ENCODE data around the gene SETD5.

The SETD5 gene

GRCh38 chr3:9400616-9401015, 3.2 kb downstream of the SETD5 start:
- no peak for DNase-seq (ENCODE audit: extremely low spot score)
- CTCF ChIA-PET, result interaction anchor here (1.6 to 1.7 kb wide), 2 partner anchors 10 to 16 kb away, joined by 9 read pairs; no protein-coding TSS in a partner anchor
- TF ChIP-seq CTCF (IDR thresholded peaks at IDR 0.05; ENCODE audit: control extremely low read depth, extremely low read depth, low read depth, missing control alignments), result no peak
- POLR2A ChIA-PET, result no interaction called here

- TF ChIP-seq CTCF (IDR thresholded peaks at IDR 0.05; ENCODE audit: control extremely low read depth, extremely low read depth, low read depth, missing control alignments), result no peak
- ChIA-PET POLR2A (no interaction called here), CTCF (interaction anchor here (1.3 kb wide), 1 partner anchor 16 kb away, joined by 3 read pairs; no protein-coding TSS in a partner anchor)
- no peak for DNase-seq (ENCODE audit: extremely low spot score)
Observed at GRCh38 chr3:9401986-9402385, 4.6 kb downstream of the SETD5 start.

GRCh38 chr3:9402410-9403228, 5.2 kb downstream of the SETD5 start:
- POLR2A ChIA-PET, result no interaction called here
- TF ChIP-seq CTCF (IDR thresholded peaks at IDR 0.05; ENCODE audit: control extremely low read depth, extremely low read depth, low read depth, missing control alignments), result no peak
- CTCF ChIA-PET, result interaction anchor here (1.1 to 1.3 kb wide), 2 partner anchors 10 to 16 kb away, joined by 3 to 5 read pairs; no protein-coding TSS in a partner anchor
- no peak for DNase-seq (ENCODE audit: extremely low spot score)

GRCh38 chr3:9403463-9403862, 6.0 kb downstream of the SETD5 start:
- ChIA-PET CTCF (interaction anchor here (1.1 to 1.5 kb wide), 2 partner anchors 9 to 15 kb away, joined by 3 to 5 read pairs; no protein-coding TSS in a partner anchor), POLR2A (no interaction called here)
- DNase-seq (ENCODE audit: extremely low spot score), result no peak
- TF ChIP-seq CTCF (IDR thresholded peaks at IDR 0.05; ENCODE audit: control extremely low read depth, extremely low read depth, low read depth, missing control alignments), result no peak

GRCh38 chr3:9404680-9405079, 7.3 kb downstream of the SETD5 start:
- POLR2A ChIA-PET, result interaction anchor here (0.6 to 1.5 kb wide), 2 partner anchors 10 to 36 kb away, joined by 10 to 12 read pairs; no protein-coding TSS in a partner anchor
- CTCF ChIA-PET, result interaction anchor here (0.8 to 1.5 kb wide), 8 partner anchors 8 to 21 kb away, joined by 3 to 5 read pairs (median 3); no protein-coding TSS in a partner anchor
- no peak for TF ChIP-seq CTCF (IDR thresholded peaks at IDR 0.05; ENCODE audit: control extremely low read depth, extremely low read depth, low read depth, missing control alignments)
- peak; percentile 18 for DNase-seq (ENCODE audit: extremely low spot score)

GRCh38 chr3:9405756-9406155, 8.3 kb downstream of the SETD5 start:
- TF ChIP-seq CTCF (IDR thresholded peaks at IDR 0.05; ENCODE audit: control extremely low read depth, extremely low read depth, low read depth, missing control alignments), result no peak
- no peak for DNase-seq (ENCODE audit: extremely low spot score)
- ChIA-PET CTCF (interaction anchor here (1.2 to 1.5 kb wide), 2 partner anchors 9 to 10 kb away, joined by 3 to 5 read pairs; no protein-coding TSS in a partner anchor), POLR2A (no interaction called here)
